Measurements from ENCODE around the gene NPIPA8.
"Not testable (repeated sequence)": the region's sequence is repeated elsewhere in the genome, so short reads cannot be mapped to it uniquely, and the experiment has no call there.

The NPIPA8 gene

DNA sequence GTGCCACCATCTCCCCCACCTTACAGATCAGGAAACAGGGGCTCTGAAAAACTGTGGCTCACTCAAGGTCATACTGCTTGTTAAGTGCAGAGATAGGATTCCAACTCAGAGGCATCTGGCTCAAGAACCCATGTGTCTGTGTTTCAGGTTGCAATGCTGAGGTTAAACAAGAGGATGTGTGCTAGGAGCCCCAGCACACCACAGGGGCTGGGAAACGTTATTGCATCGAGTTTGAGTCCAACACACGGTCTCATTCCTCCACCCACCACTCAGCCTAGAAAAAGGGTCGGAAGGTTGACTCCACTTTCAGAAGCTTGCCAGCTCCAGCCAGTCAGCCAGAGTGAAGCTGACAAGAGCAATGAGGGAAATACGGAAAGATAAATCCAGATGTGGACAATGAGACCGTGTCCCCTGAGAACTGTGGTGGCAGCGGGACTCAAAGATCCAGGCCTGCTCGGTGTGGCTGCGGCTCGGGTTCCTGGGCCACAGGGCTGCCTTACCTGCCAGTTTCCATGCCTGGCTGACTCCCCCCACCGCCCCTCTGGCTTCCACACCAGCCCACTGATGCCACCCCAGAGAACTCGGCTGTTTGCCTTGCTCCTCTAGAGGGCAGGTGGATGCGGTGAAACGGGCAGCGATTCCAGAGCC lies 33.4 kb downstream of the NPIPA8 start:
- H3K9me3 ChIP-seq (ENCODE audit: low read depth, low read length); DNase-seq (ENCODE audit: low read depth, low spot score); H3K4me3 ChIP-seq; H3K9ac ChIP-seq (ENCODE audit: insufficient read length); H3K36me3 ChIP-seq (ENCODE audit: insufficient read depth, low read length); H3K27ac ChIP-seq: not testable (repeated sequence)

DNA sequence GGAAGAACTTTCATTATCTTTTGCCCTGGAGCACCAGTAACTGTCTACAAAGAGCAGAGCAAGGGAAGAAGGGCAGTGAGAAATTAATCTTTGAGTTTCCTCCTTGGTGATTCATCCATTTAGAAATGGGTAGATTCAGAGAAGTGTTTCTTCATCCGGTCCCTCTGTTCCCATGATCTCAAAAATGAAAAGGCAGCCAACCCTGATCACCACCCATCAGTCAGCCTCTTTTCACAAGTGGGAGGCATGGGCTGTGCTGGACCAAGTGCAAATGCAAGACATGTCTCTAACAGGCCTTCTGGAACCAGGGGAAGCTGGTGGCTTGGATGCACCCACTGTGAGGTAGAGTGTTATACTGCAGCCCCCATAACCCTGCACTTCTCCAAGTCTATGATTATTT lies 38.8 kb downstream of the NPIPA8 start:
- not testable (repeated sequence) for H3K36me3 ChIP-seq (ENCODE audit: insufficient read depth, low read length); H3K9me3 ChIP-seq (ENCODE audit: low read depth, low read length); DNase-seq (ENCODE audit: low read depth, low spot score)

DNA sequence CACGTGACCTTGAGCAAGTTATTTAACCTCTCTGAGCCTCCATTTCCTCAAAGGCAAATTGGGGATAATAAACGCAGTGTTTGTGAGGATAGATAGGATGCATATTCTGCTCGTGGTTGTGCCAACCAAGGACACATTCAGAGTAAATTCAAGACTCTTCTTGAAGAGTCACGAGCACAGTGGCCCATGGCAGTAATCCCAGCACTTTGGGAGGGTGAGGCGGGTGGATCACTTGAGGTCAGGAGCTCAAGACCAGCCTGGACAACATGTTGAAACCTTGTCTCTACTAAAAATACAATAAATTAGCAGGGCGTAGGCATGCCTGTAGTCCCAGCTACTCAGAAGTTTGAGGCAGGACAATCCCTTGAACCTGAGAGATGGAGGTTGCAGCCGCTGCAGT lies 39.6 kb downstream of the NPIPA8 start:
- not testable (repeated sequence) for DNase-seq (ENCODE audit: low read depth, low spot score)

More for the DNA sequence above, 38.8 kb downstream of the NPIPA8 start:
- not testable (repeated sequence) for H3K4me3 ChIP-seq; H3K27ac ChIP-seq; H3K9ac ChIP-seq (ENCODE audit: insufficient read length)

DNA sequence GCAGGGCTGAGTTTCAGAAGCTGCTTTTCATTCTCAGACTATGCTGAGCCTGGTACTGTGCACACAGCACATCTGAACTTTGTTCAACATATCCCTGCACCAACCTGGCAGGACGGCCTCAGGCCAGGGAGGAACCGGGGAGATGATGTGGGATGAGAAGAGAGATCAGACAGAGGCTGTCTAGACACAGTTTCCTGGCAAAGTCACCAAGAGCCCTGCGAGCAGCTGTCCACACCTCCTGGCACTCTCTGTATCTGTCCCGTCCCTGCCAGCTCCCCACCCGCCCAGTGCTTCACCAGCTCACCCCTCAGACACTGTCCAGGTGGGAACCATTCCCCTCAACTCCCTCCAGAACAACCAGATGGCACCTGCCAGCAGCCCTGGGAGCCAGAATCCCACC lies 42.2 kb downstream of the NPIPA8 start:
- not testable (repeated sequence) for H3K9me3 ChIP-seq (ENCODE audit: low read depth, low read length); H3K27ac ChIP-seq; H3K4me3 ChIP-seq; DNase-seq (ENCODE audit: low read depth, low spot score); H3K36me3 ChIP-seq (ENCODE audit: insufficient read depth, low read length); H3K9ac ChIP-seq (ENCODE audit: insufficient read length)

More for the DNA sequence above, 39.6 kb downstream of the NPIPA8 start:
- not testable (repeated sequence) for H3K27ac ChIP-seq; H3K9me3 ChIP-seq (ENCODE audit: low read depth, low read length); H3K9ac ChIP-seq (ENCODE audit: insufficient read length); H3K4me3 ChIP-seq; H3K36me3 ChIP-seq (ENCODE audit: insufficient read depth, low read length)

DNA sequence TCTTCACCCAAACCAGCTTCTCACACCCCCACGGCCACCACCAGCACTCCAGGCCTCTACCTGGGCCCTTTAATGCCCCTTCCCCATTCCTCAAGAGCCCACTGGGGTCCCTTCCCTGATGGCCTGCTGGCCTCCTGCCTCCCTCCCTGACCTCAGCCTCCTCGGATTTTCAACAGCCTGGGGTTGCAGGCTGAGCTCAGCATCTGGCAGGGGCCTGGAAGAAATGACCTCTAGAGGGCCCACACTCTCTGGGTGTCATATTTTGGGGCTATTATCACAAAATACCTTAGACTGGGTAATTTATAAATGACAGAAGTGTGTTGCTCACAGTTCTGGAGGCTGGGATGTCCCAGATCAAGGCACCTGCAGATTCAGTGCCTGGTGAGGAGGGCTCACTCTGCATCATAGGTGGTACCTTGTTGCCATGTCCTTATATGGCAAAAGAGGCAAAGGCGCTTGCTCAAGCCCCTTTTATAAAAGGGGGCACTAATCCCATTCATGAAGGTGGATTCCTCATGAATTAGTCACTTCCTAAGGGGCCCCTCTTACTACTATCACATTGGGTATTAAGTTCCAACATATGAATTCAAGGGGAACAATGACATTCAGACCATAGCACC lies 43.1 kb downstream of the NPIPA8 start:
- not testable (repeated sequence) for H3K27ac ChIP-seq; H3K36me3 ChIP-seq (ENCODE audit: insufficient read depth, low read length); DNase-seq (ENCODE audit: low read depth, low spot score); H3K4me3 ChIP-seq; H3K9me3 ChIP-seq (ENCODE audit: low read depth, low read length); H3K9ac ChIP-seq (ENCODE audit: insufficient read length)

DNA sequence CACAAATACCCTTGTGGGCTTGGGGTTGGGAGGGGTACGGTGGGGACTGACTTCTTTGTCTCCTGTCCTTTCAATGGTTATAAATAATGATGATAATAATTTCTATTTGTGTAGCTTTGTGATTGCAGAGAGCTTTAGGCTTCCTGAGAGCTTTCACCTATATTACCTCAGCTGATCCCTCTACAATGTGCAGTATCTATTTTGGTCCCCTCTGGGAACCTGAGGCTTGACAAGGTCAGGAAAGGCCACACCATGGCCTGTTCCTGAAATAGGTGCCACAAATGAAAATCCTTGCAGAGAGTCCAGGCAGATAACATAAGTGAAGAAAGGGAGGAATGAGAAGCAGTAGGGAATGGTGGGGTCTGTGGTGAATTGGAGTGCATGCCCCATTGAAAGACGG lies 45.6 kb downstream of the NPIPA8 start:
- not testable (repeated sequence) for H3K36me3 ChIP-seq (ENCODE audit: insufficient read depth, low read length); H3K4me3 ChIP-seq; DNase-seq (ENCODE audit: low read depth, low spot score); H3K9me3 ChIP-seq (ENCODE audit: low read depth, low read length); H3K27ac ChIP-seq; H3K9ac ChIP-seq (ENCODE audit: insufficient read length)

DNA sequence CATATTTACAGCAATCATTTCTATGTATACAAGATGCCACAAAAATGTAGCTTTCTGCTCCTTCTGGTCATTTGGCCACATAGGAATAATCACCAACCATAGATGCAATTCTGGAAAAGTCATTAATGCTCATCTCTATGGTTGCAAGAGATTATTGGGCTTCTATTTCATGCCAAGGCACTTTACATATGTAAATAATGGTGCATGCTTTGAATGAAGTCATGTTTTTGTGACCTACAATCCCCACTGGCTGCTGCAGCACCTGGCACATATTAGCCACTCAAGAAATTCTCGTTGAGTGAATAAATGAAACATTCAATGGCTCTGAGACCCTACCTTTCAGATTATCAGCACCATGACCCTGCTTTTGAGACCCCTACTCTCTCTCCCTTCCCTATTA lies 50.2 kb downstream of the NPIPA8 start:
- not testable (repeated sequence) for H3K9ac ChIP-seq (ENCODE audit: insufficient read length); H3K4me3 ChIP-seq; H3K27ac ChIP-seq; H3K36me3 ChIP-seq (ENCODE audit: insufficient read depth, low read length); H3K9me3 ChIP-seq (ENCODE audit: low read depth, low read length); DNase-seq (ENCODE audit: low read depth, low spot score)

DNA sequence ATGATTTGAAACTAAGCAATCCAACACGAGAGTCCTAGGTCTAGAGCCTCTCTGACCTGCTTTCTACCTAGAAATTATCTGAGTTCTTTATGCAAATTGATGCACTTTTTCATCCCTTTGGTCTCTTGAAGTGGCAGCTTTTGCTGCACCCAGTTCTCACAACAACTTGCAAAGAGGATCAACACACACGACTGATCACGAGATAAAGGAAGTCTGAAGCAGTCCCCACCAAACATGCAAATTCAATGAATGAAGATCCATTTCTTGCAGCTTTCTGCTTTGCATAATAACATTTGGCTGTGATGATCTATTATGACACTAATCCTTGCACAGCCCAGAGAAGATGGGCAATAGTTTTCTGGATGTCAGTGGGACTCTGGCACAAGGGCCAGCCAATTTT lies 56.2 kb downstream of the NPIPA8 start:
- H3K27ac ChIP-seq = not testable (repeated sequence)

DNA sequence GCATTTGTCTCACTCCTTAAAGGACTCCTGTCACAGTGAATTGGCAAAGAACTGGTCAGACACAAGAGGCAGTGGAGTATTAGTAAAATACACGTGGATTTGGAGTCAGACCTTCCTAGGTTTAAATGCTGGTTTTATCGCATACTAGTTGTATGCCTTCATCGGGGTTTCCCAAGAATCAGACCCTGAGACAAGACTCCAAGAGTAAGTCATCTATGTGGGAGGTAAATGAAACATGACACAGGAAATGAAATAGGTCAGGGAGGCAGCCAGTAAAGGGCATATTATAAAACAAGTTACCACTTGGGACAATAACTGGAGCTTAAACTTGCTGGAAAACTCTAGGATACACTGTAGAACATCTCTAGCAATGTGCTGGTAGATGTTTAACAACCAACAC lies 59.8 kb downstream of the NPIPA8 start:
- not testable (repeated sequence) for DNase-seq (ENCODE audit: low read depth, low spot score); H3K27ac ChIP-seq; H3K4me3 ChIP-seq; H3K9me3 ChIP-seq (ENCODE audit: low read depth, low read length); H3K36me3 ChIP-seq (ENCODE audit: insufficient read depth, low read length); H3K9ac ChIP-seq (ENCODE audit: insufficient read length)

More for the DNA sequence above, 56.2 kb downstream of the NPIPA8 start:
- not testable (repeated sequence) for H3K9ac ChIP-seq (ENCODE audit: insufficient read length); DNase-seq (ENCODE audit: low read depth, low spot score); H3K36me3 ChIP-seq (ENCODE audit: insufficient read depth, low read length); H3K4me3 ChIP-seq; H3K9me3 ChIP-seq (ENCODE audit: low read depth, low read length)

DNA sequence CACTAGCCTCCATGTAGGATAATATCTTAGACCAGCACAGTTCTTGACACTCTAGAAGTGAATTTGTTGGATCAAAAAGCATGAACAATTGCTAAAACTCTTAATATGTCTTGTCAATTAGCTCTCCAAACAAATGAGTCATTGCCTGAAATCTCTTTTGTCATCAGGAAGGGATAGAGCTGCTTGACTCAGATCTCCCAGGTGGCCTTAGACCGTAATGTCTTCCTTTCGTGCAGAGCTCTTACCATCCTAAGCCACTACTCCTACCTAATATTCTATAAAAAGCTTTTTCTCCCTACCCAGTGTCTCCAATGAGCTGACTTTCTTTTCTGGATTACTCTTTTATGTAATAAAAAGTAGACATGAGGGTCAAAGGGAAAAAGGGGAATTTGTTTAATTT lies 66.4 kb downstream of the NPIPA8 start:
- not testable (repeated sequence) for H3K9ac ChIP-seq (ENCODE audit: insufficient read length); H3K36me3 ChIP-seq (ENCODE audit: insufficient read depth, low read length); H3K27ac ChIP-seq; DNase-seq (ENCODE audit: low read depth, low spot score); H3K9me3 ChIP-seq (ENCODE audit: low read depth, low read length); H3K4me3 ChIP-seq
